Measurements from ENCODE around the gene ADCY7. TPM values are rescaled to one million over a fixed set of nuclear protein-coding genes. Genes with fewer than 3 reads are reported as not detected.

ADCY7 gene
- total RNA-seq, 1 experiment from 2014 or later = 4.0 TPM

DNA sequence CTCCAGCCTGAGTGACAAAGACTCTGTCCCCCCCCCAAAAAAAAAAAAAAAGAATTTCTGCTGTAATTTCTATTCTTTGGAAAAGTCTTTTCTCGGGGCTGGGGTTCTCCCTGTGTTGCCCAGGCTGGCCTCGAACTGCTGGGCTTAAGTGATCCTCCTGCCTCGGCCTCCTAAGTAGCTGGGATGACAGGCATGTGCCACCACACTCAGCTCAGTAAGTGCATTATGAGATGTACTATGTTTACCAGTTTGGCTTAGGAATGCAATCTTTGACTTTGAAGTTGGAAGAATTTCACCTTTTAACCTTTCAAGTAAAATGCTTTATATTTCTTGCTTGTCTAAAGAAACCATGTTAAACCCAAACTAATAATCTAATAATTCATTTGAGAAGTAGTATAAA lies 28.0 kb upstream of the ADCY7 start:
- H2BK15ac ChIP-seq (ENCODE audit: low read depth, low read length) = no peak overlapping the region
- no peak overlapping the region for H2BK12ac ChIP-seq (ENCODE audit: insufficient read length, low read depth, low read length)
- no peaks in the 10 kb centered on the region for H3K23me2 ChIP-seq (ENCODE audit: insufficient read length, low read depth, low read length, poor library complexity, severe bottlenecking)
- H3K56ac ChIP-seq (ENCODE audit: insufficient read length, low read depth, low read length) = no peak overlapping the region
- H3K36me3 Mint-ChIP-seq (ENCODE audit: insufficient read depth in 1 of 3, low read depth in 3 of 3) = no peaks in the 10 kb centered on the region
- no peak overlapping the region for H3K9ac ChIP-seq (ENCODE audit: extremely low read depth, insufficient read length, low read length)
- H2AK5ac ChIP-seq (ENCODE audit: insufficient read length, low read length) = no peak overlapping the region
- no peaks in the 10 kb centered on the region for H3K27me3 ChIP-seq (ENCODE audit: insufficient read depth, low read length)
- H3K14ac ChIP-seq (ENCODE audit: insufficient read depth, low read length) = no peak overlapping the region
- H3K18ac ChIP-seq (ENCODE audit: insufficient read length, low read depth, low read length) = no peak overlapping the region
- no peak overlapping the region for H2BK20ac ChIP-seq (ENCODE audit: low read depth, low read length, poor library complexity, severe bottlenecking)
- no peak overlapping the region for H3K4me3 Mint-ChIP-seq
- no peak overlapping the region for H2AFZ ChIP-seq (ENCODE audit: low read length)
- TF ChIP-seq, protein P1, sequence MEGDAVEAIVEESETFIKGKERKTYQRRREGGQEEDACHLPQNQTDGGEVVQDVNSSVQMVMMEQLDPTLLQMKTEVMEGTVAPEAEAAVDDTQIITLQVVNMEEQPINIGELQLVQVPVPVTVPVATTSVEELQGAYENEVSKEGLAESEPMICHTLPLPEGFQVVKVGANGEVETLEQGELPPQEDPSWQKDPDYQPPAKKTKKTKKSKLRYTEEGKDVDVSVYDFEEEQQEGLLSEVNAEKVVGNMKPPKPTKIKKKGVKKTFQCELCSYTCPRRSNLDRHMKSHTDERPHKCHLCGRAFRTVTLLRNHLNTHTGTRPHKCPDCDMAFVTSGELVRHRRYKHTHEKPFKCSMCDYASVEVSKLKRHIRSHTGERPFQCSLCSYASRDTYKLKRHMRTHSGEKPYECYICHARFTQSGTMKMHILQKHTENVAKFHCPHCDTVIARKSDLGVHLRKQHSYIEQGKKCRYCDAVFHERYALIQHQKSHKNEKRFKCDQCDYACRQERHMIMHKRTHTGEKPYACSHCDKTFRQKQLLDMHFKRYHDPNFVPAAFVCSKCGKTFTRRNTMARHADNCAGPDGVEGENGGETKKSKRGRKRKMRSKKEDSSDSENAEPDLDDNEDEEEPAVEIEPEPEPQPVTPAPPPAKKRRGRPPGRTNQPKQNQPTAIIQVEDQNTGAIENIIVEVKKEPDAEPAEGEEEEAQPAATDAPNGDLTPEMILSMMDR (conservative IDR thresholded peaks at IDR 0.05) = no peak
- H3K4me2 ChIP-seq (ENCODE audit: insufficient read depth, insufficient read length, low read length) = no peak overlapping the region
- H4K91ac ChIP-seq (ENCODE audit: insufficient read length, low read depth, low read length) = no peak overlapping the region
- H3K79me1 ChIP-seq (ENCODE audit: insufficient read depth, low read depth, low read length, poor library complexity, severe bottlenecking) = no peaks in the 10 kb centered on the region
- no peak overlapping the region for H2BK5ac ChIP-seq (ENCODE audit: insufficient read length, low read length)
- no peak overlapping the region for H3K27ac ChIP-seq (ENCODE audit: insufficient read length, low read depth, low read length)
- whole genome bisulfite sequencing (ENCODE audit: extremely low coverage, insufficient read length, low lambda C conversion rate) = no CpG with 5 or more reads among the region's 3 CpGs
- DNase-seq = no peak
- no peaks in the 10 kb centered on the region for H4K20me1 ChIP-seq (ENCODE audit: control insufficient read depth, insufficient read depth, insufficient read length)
- H3T11ph ChIP-seq (ENCODE audit: low read length) = no peak overlapping the region
- no peak overlapping the region for H3K23ac ChIP-seq (ENCODE audit: insufficient read length, low read depth, low read length)
- H3K27me3 Mint-ChIP-seq (ENCODE audit: low read depth) = peaks cover 13% of the 10 kb centered on the region
- H3K4me1 Mint-ChIP-seq = peaks cover 8 to 11% of the 10 kb centered on the region in 2 experiments; a peak in 3 of 4 replicates
- H4K8ac ChIP-seq (replicated peaks; ENCODE audit: insufficient read length, low read depth, low read length) = no peak overlapping the region
- H2BK120ac ChIP-seq (ENCODE audit: low read depth, low read length, poor library complexity, severe bottlenecking) = no peak overlapping the region
- no peaks in the 10 kb centered on the region for H3K9me3 ChIP-seq (ENCODE audit: control insufficient read depth, low read depth, low read length)
- H4K5ac ChIP-seq (ENCODE audit: insufficient read length, low read depth, low read length) = no peak overlapping the region
- H3K4ac ChIP-seq (ENCODE audit: low read depth, low read length) = no peak overlapping the region
- no peaks in the 10 kb centered on the region for H3K9me3 Mint-ChIP-seq
- H3K27ac Mint-ChIP-seq = no peak overlapping the region
- no peaks in the 10 kb centered on the region for H3K4me1 ChIP-seq (ENCODE audit: insufficient read depth, low read length)
- H3K79me2 ChIP-seq (ENCODE audit: insufficient read depth, low read length) = no peaks in the 10 kb centered on the region

Measured in H9 (cell line).